ENCODE data around the gene SHC4.

SHC4 gene

DNA sequence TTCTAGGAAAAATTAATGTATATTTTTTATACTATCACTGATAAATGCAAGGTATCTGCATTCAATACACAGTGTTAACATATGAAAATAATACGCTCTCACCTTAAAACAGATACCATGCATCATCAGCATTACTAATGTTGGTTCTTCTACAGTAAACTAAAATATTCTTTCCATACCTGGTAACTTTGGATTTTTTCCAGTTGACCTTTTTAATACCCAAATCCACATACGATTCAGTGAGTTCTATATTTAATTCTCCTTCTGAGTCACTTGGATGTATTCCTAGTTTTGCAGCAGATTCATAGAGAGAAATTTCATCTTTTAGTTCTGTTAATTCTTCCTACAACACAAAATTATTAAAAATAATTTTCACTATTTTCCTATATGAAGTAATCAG, 182.7 kb downstream of the SHC4 start:
- TF ChIP-seq, protein P1, sequence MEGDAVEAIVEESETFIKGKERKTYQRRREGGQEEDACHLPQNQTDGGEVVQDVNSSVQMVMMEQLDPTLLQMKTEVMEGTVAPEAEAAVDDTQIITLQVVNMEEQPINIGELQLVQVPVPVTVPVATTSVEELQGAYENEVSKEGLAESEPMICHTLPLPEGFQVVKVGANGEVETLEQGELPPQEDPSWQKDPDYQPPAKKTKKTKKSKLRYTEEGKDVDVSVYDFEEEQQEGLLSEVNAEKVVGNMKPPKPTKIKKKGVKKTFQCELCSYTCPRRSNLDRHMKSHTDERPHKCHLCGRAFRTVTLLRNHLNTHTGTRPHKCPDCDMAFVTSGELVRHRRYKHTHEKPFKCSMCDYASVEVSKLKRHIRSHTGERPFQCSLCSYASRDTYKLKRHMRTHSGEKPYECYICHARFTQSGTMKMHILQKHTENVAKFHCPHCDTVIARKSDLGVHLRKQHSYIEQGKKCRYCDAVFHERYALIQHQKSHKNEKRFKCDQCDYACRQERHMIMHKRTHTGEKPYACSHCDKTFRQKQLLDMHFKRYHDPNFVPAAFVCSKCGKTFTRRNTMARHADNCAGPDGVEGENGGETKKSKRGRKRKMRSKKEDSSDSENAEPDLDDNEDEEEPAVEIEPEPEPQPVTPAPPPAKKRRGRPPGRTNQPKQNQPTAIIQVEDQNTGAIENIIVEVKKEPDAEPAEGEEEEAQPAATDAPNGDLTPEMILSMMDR (IDR thresholded peaks at IDR 0.05; ENCODE audit: low read depth, low read length, missing control alignments), result no peak
- no peak overlapping the region for H3K4me3 ChIP-seq (replicated peaks; ENCODE audit: low read depth, low read length)
- no peak for DNase-seq (ENCODE audit: extremely low read depth, low read depth)

DNA sequence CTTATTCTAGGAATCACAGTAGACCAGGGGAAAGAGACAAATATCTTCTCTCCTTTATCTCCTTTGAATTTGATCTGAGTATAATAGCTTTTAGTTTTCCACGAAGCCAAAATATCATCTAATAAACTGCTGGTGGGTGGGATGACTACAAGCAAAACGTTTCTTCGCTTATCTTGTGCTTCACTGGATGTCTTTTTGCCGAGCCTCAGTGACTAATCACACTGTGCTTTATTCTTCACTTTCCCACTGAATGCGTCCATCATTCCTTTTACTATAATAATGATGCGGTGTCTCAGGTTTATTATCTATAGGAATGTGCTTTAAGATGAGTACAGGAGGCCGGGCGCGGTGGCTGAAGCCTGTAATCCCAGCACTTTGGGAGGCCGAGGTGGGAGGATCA, 185.4 kb downstream of the SHC4 start:
- no peak for DNase-seq (ENCODE audit: extremely low read depth, low read depth)
- TF ChIP-seq, protein P1 (IDR thresholded peaks at IDR 0.05; ENCODE audit: low read depth, low read length, missing control alignments), result no peak
- no peak overlapping the region for H3K4me3 ChIP-seq (replicated peaks; ENCODE audit: low read depth, low read length)

DNA sequence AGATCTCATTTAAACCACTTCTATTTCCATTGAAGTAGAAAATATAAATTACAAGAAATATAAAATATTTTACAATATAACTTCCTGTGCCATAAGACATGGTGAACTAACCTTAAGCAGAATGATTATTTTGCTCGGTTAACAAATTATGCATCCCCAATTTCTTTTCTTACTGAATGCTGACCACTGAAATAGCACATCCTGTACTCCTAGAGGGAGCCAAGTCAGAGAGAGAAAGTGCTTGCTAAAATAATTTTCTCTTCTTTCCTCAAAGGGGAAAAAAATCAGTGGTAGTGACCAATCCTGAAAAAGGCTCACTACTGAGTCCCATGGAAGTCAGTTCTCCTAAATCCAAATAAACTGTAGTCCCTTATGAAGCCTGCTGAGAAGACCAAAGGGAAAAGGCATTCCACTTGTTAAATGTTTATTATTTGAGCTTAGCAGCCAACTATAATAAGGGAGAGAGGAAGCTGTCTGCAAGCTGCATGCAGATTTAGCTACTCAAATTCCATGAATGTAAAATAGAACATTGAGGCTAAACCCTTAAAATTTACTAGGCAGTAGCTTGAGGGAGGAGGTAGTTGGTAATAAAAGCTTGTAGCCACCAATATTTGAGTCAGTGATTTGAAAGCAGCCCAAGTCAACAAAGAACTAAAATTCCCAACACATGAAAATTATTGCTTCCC, 185.9 kb downstream of the SHC4 start:
- TF ChIP-seq, protein P1 (IDR thresholded peaks at IDR 0.05; ENCODE audit: low read depth, low read length, missing control alignments), result no peak
- no peak overlapping the region for H3K4me3 ChIP-seq (replicated peaks; ENCODE audit: low read depth, low read length)
- no peak for DNase-seq (ENCODE audit: extremely low read depth, low read depth)

DNA sequence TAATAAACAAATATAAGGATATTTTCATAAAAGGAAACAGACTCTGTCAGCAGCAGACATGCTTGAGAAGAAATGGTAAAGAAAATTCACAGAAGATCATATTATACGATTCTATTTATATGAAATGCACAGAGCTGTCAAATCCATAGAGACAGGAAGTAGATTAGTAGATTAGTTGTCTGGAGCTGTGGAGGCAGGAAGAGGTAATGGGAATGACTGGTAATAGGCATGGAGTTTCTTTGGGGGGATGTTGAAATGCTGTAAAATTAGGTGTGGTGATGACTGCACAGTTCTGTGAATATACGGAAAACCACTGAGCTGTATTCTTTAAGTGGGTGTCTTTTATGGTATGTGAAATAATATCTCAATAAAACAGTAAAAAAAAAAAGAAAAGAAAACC, 188.2 kb downstream of the SHC4 start:
- TF ChIP-seq, protein P1 (IDR thresholded peaks at IDR 0.05; ENCODE audit: low read depth, low read length, missing control alignments), result no peak
- DNase-seq (ENCODE audit: extremely low read depth, low read depth), result no peak
- H3K4me3 ChIP-seq (replicated peaks; ENCODE audit: low read depth, low read length), result no peak overlapping the region

DNA sequence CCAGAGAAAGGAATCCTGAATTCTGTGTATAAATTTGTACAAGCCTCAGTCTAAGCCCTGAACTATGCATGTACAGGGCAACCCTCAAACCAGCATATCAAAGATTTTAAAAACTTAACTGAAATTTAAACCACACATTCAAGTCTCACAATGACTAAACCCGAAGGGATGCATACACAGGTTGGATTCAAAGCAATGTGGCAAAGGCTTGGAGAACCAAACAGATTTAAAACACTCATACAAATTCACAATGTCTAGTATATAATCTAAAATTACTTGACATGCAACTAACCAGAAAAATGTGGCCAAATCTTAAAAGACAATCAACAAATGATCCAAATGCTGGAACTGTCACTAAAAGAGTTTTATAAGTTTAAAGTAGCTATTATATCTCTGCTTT, 189.2 kb downstream of the SHC4 start:
- no peak for DNase-seq (ENCODE audit: extremely low read depth, low read depth)
- TF ChIP-seq, protein P1 (IDR thresholded peaks at IDR 0.05; ENCODE audit: low read depth, low read length, missing control alignments), result no peak
- H3K4me3 ChIP-seq (replicated peaks; ENCODE audit: low read depth, low read length), result no peak overlapping the region

Data from HFF-Myc (cell line).